ENCODE results near the gene CC2D2A.

The CC2D2A gene

GRCh38 chr4:15498356-15498755 is 28.7 kb downstream of the CC2D2A start:
- CTCF ChIA-PET: no interaction called here
- Histone ChIP-seq H3K27ac (ENCODE audit: insufficient read depth in 1 of 2, low read depth in 1 of 2, low read length in 2 of 2, poor library complexity in 1 of 2, severe bottlenecking in 2 of 2) (no peak overlapping the region), H3K4me1 (ENCODE audit: control extremely low read depth in 1 of 4, control insufficient read depth in 4 of 4, insufficient read depth in 4 of 4, low read length in 3 of 4) (no peaks in the 10 kb centered on the region), H3K36me3 (ENCODE audit: control insufficient read depth in 4 of 4, insufficient read depth in 4 of 4, low read length in 3 of 4) (no peaks in the 10 kb centered on the region), H3K27me3 (replicated peaks in 2 of 5; ENCODE audit: control insufficient read depth in 4 of 5, insufficient read depth in 5 of 5, low read length in 4 of 5) (no peaks in the 10 kb centered on the region), H3K4me3 (ENCODE audit: control insufficient read depth in 1 of 7, extremely low read depth in 1 of 7, insufficient read depth in 4 of 7, low read depth in 2 of 7, low read length in 6 of 7) (no peak overlapping the region), H3K9me3 (ENCODE audit: control extremely low read depth in 1 of 5, control insufficient read depth in 4 of 5, insufficient read depth in 2 of 5, low read depth in 1 of 5, low read length in 4 of 5) (peaks cover 0 to 6% (median 0%) of the 10 kb centered on the region in 5 experiments)
- POLR2A ChIA-PET: no interaction called here
- no CpG with 5 or more reads among the region's 3 CpGs for WGBS (ENCODE audit: insufficient coverage)
- no peak for DNase-seq

- POLR2A ChIA-PET: no interaction called here
Observed at GRCh38 chr4:15500701-15501100, 31.0 kb downstream of the CC2D2A start.

GRCh38 chr4:15501941-15502340 is 32.3 kb downstream of the CC2D2A start:
- no peak for DNase-seq
- H3K27ac ChIP-seq (ENCODE audit: insufficient read depth in 1 of 2, low read depth in 1 of 2, low read length in 2 of 2, poor library complexity in 1 of 2, severe bottlenecking in 2 of 2): no peak overlapping the region
- WGBS (ENCODE audit: insufficient coverage): 100% methylated on average over 2 of the region's 2 CpGs
- ChIA-PET CTCF (no interaction called here), POLR2A (no interaction called here)
- H3K4me3 ChIP-seq (ENCODE audit: control insufficient read depth in 1 of 7, extremely low read depth in 1 of 7, insufficient read depth in 4 of 7, low read depth in 2 of 7, low read length in 6 of 7): no peak overlapping the region
- no peaks in the 10 kb centered on the region for H3K27me3 ChIP-seq (replicated peaks in 2 of 5; ENCODE audit: control insufficient read depth in 4 of 5, insufficient read depth in 5 of 5, low read length in 4 of 5)
- H3K4me1 ChIP-seq (ENCODE audit: control extremely low read depth in 1 of 4, control insufficient read depth in 4 of 4, insufficient read depth in 4 of 4, low read length in 3 of 4): no peaks in the 10 kb centered on the region
- peaks cover 0 to 4% (median 0%) of the 10 kb centered on the region in 5 experiments for H3K9me3 ChIP-seq (ENCODE audit: control extremely low read depth in 1 of 5, control insufficient read depth in 4 of 5, insufficient read depth in 2 of 5, low read depth in 1 of 5, low read length in 4 of 5)
- no peaks in the 10 kb centered on the region for H3K36me3 ChIP-seq (ENCODE audit: control insufficient read depth in 4 of 4, insufficient read depth in 4 of 4, low read length in 3 of 4)

More at GRCh38 chr4:15500701-15501100, 31.0 kb downstream of the CC2D2A start:
- H3K4me3 ChIP-seq (ENCODE audit: control insufficient read depth in 1 of 7, extremely low read depth in 1 of 7, insufficient read depth in 4 of 7, low read depth in 2 of 7, low read length in 6 of 7): no peak overlapping the region
- DNase-seq: no peak
- H3K27me3 ChIP-seq (replicated peaks in 2 of 5; ENCODE audit: control insufficient read depth in 4 of 5, insufficient read depth in 5 of 5, low read length in 4 of 5): no peaks in the 10 kb centered on the region
- peaks cover 0 to 6% (median 0%) of the 10 kb centered on the region in 5 experiments for H3K9me3 ChIP-seq (ENCODE audit: control extremely low read depth in 1 of 5, control insufficient read depth in 4 of 5, insufficient read depth in 2 of 5, low read depth in 1 of 5, low read length in 4 of 5)
- no peaks in the 10 kb centered on the region for H3K36me3 ChIP-seq (ENCODE audit: control insufficient read depth in 4 of 4, insufficient read depth in 4 of 4, low read length in 3 of 4)
- no peaks in the 10 kb centered on the region for H3K4me1 ChIP-seq (ENCODE audit: control extremely low read depth in 1 of 4, control insufficient read depth in 4 of 4, insufficient read depth in 4 of 4, low read length in 3 of 4)
- CTCF ChIA-PET: interaction anchor here (0.6 kb wide), 1 partner anchor 1923 kb away, joined by 3 read pairs; no protein-coding TSS in a partner anchor
- 94% methylated on average over 6 of the region's 7 CpGs for WGBS (ENCODE audit: insufficient coverage)
- no peak overlapping the region for H3K27ac ChIP-seq (ENCODE audit: insufficient read depth in 1 of 2, low read depth in 1 of 2, low read length in 2 of 2, poor library complexity in 1 of 2, severe bottlenecking in 2 of 2)

GRCh38 chr4:15502384-15502783 is 32.7 kb downstream of the CC2D2A start:
- Histone ChIP-seq H3K9me3 (ENCODE audit: control extremely low read depth in 1 of 5, control insufficient read depth in 4 of 5, insufficient read depth in 2 of 5, low read depth in 1 of 5, low read length in 4 of 5) (no peaks in the 10 kb centered on the region), H3K4me3 (ENCODE audit: control insufficient read depth in 1 of 7, extremely low read depth in 1 of 7, insufficient read depth in 4 of 7, low read depth in 2 of 7, low read length in 6 of 7) (no peak overlapping the region), H3K4me1 (ENCODE audit: control extremely low read depth in 1 of 4, control insufficient read depth in 4 of 4, insufficient read depth in 4 of 4, low read length in 3 of 4) (no peaks in the 10 kb centered on the region), H3K36me3 (ENCODE audit: control insufficient read depth in 4 of 4, insufficient read depth in 4 of 4, low read length in 3 of 4) (no peaks in the 10 kb centered on the region), H3K27me3 (replicated peaks in 2 of 5; ENCODE audit: control insufficient read depth in 4 of 5, insufficient read depth in 5 of 5, low read length in 4 of 5) (no peaks in the 10 kb centered on the region), H3K27ac (ENCODE audit: insufficient read depth in 1 of 2, low read depth in 1 of 2, low read length in 2 of 2, poor library complexity in 1 of 2, severe bottlenecking in 2 of 2) (no peak overlapping the region)
- ChIA-PET CTCF (no interaction called here), POLR2A (no interaction called here)
- DNase-seq: no peak
- 94% methylated on average over 2 of the region's 3 CpGs for WGBS (ENCODE audit: insufficient coverage)

- H3K4me1 ChIP-seq (ENCODE audit: control extremely low read depth in 1 of 4, control insufficient read depth in 4 of 4, insufficient read depth in 4 of 4, low read length in 3 of 4): no peaks in the 10 kb centered on the region
- H3K4me3 ChIP-seq (ENCODE audit: control insufficient read depth in 1 of 7, extremely low read depth in 1 of 7, insufficient read depth in 4 of 7, low read depth in 2 of 7, low read length in 6 of 7): no peak overlapping the region
- ChIA-PET CTCF (interaction anchor here (0.8 kb wide), 1 partner anchor 273 kb away, joined by 3 read pairs; no protein-coding TSS in a partner anchor), POLR2A (no interaction called here)
- no peak overlapping the region for H3K27ac ChIP-seq (ENCODE audit: insufficient read depth in 1 of 2, low read depth in 1 of 2, low read length in 2 of 2, poor library complexity in 1 of 2, severe bottlenecking in 2 of 2)
- no CpG with 5 or more reads among the region's 1 CpG for WGBS (ENCODE audit: insufficient coverage)
- H3K9me3 ChIP-seq (ENCODE audit: control extremely low read depth in 1 of 5, control insufficient read depth in 4 of 5, insufficient read depth in 2 of 5, low read depth in 1 of 5, low read length in 4 of 5): no peaks in the 10 kb centered on the region
- no peak for DNase-seq
- H3K36me3 ChIP-seq (ENCODE audit: control insufficient read depth in 4 of 4, insufficient read depth in 4 of 4, low read length in 3 of 4): no peaks in the 10 kb centered on the region
- H3K27me3 ChIP-seq (replicated peaks in 2 of 5; ENCODE audit: control insufficient read depth in 4 of 5, insufficient read depth in 5 of 5, low read length in 4 of 5): no peaks in the 10 kb centered on the region
Observed at GRCh38 chr4:15504041-15504440, 34.4 kb downstream of the CC2D2A start.

- ChIA-PET POLR2A (no interaction called here), CTCF (no interaction called here)
- WGBS (ENCODE audit: insufficient coverage): 96% methylated on average over 2 of the region's 8 CpGs
- Histone ChIP-seq H3K9me3 (ENCODE audit: control extremely low read depth in 1 of 5, control insufficient read depth in 4 of 5, insufficient read depth in 2 of 5, low read depth in 1 of 5, low read length in 4 of 5) (no peaks in the 10 kb centered on the region), H3K36me3 (ENCODE audit: control insufficient read depth in 4 of 4, insufficient read depth in 4 of 4, low read length in 3 of 4) (no peaks in the 10 kb centered on the region), H3K27me3 (replicated peaks in 2 of 5; ENCODE audit: control insufficient read depth in 4 of 5, insufficient read depth in 5 of 5, low read length in 4 of 5) (no peaks in the 10 kb centered on the region), H3K27ac (ENCODE audit: insufficient read depth in 1 of 2, low read depth in 1 of 2, low read length in 2 of 2, poor library complexity in 1 of 2, severe bottlenecking in 2 of 2) (no peak overlapping the region), H3K4me3 (ENCODE audit: control insufficient read depth in 1 of 7, extremely low read depth in 1 of 7, insufficient read depth in 4 of 7, low read depth in 2 of 7, low read length in 6 of 7) (no peak overlapping the region), H3K4me1 (ENCODE audit: control extremely low read depth in 1 of 4, control insufficient read depth in 4 of 4, insufficient read depth in 4 of 4, low read length in 3 of 4) (no peaks in the 10 kb centered on the region)
- DNase-seq: no peak
Observed at GRCh38 chr4:15506464-15506863, 36.8 kb downstream of the CC2D2A start.

- Histone ChIP-seq H3K36me3 (ENCODE audit: control insufficient read depth in 4 of 4, insufficient read depth in 4 of 4, low read length in 3 of 4) (no peaks in the 10 kb centered on the region), H3K27me3 (replicated peaks in 2 of 5; ENCODE audit: control insufficient read depth in 4 of 5, insufficient read depth in 5 of 5, low read length in 4 of 5) (no peaks in the 10 kb centered on the region), H3K27ac (ENCODE audit: insufficient read depth in 1 of 2, low read depth in 1 of 2, low read length in 2 of 2, poor library complexity in 1 of 2, severe bottlenecking in 2 of 2) (no peak overlapping the region), H3K4me1 (ENCODE audit: control extremely low read depth in 1 of 4, control insufficient read depth in 4 of 4, insufficient read depth in 4 of 4, low read length in 3 of 4) (no peaks in the 10 kb centered on the region), H3K4me3 (ENCODE audit: control insufficient read depth in 1 of 7, extremely low read depth in 1 of 7, insufficient read depth in 4 of 7, low read depth in 2 of 7, low read length in 6 of 7) (no peak overlapping the region), H3K9me3 (ENCODE audit: control extremely low read depth in 1 of 5, control insufficient read depth in 4 of 5, insufficient read depth in 2 of 5, low read depth in 1 of 5, low read length in 4 of 5) (no peaks in the 10 kb centered on the region)
- no peak for DNase-seq
- POLR2A ChIA-PET: no interaction called here
- CTCF ChIA-PET: no interaction called here
- WGBS (ENCODE audit: insufficient coverage): 100% methylated on average over 4 of the region's 4 CpGs
Observed at GRCh38 chr4:15507679-15508078, 38.0 kb downstream of the CC2D2A start.

All from common myeloid progenitor, CD34-positive (primary cell).